Measurements from ENCODE around the gene KIF25.

KIF25 gene

DNA sequence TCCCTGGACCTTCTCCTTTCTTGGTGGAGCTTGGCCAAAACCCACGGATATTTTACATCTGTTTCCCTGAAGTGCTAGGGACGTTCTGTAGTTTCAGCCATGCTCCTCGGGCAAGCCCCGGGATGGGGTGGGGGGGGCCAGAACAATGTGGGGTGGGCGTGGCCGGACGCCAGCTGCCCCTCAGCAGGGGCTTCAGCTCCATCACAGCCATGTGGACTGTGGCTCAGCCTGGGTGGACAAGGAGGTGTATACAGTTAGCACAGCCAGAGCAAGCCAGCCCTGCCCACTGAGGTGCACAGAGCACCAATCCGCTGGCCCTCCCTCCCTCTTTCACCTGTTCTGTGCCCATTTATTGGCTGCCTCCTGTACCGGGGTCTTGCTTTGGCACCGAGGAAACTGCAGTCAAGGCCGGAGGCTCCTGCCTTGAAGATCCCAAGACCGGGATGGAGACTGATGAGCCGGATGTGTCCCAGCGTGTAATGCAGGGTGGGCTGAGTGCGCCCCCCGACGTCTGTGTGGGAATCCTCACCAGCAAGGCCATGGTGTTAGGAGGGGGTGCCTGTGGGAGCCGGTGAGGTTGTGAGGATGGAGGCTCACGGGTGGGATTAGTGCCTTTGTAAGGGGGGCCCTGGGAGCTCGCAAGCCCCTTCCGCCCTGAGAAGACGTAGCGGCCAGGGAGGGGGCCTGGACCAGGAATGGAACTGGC lies 53.6 kb downstream of the KIF25 start:
- no peak for DNase-seq (ENCODE audit: low spot score)

DNA sequence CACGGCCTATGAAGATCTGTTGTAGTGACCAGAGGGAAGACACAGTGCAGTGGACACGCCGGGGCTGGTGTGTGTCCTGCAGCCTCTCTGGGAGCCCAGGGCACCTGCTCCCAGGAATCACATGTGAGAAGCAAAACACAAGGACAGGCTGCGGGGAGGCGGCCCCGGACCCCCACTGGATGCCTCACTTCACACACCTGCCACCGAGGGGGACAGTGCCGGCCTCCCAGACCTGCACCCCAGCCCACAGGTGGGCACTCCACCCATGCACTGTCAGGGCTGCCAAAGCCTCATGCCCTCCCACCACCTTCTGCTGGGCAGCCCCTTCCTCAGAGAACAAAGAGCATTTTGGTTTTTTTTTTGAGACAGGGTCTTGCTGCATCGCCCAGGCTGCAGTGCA lies 54.2 kb downstream of the KIF25 start:
- DNase-seq (ENCODE audit: low spot score) = no peak

DNA sequence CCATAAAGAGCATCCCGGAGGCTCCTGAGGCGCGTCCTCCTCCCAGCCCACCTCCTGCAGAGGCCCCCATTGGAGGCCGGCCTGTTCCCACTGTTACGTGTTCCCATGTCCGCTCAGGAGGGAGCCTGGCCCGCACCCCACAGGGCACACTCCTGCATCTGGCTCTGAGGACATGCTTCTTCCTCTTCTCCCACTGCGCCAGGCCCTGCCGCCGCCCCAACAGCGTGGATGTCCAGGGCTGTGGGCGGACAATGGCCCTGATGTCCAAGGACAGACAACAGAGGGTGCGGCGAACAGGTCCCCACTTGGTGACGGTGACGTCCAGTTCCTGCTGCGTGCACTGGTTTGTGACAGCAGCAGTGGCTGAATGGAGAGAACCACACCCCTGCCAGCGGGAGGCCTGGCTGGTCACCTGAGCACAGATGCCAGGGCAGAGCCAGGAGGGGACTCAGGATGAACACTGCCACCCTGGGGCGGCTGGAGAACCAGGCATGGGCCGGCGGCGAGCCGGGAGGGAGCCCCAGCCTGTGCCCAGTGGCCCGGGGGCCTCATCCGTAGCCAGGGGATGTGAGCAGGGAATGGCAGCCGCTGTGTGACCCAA lies 54.9 kb downstream of the KIF25 start:
- DNase-seq (ENCODE audit: low spot score) = no peak

DNA sequence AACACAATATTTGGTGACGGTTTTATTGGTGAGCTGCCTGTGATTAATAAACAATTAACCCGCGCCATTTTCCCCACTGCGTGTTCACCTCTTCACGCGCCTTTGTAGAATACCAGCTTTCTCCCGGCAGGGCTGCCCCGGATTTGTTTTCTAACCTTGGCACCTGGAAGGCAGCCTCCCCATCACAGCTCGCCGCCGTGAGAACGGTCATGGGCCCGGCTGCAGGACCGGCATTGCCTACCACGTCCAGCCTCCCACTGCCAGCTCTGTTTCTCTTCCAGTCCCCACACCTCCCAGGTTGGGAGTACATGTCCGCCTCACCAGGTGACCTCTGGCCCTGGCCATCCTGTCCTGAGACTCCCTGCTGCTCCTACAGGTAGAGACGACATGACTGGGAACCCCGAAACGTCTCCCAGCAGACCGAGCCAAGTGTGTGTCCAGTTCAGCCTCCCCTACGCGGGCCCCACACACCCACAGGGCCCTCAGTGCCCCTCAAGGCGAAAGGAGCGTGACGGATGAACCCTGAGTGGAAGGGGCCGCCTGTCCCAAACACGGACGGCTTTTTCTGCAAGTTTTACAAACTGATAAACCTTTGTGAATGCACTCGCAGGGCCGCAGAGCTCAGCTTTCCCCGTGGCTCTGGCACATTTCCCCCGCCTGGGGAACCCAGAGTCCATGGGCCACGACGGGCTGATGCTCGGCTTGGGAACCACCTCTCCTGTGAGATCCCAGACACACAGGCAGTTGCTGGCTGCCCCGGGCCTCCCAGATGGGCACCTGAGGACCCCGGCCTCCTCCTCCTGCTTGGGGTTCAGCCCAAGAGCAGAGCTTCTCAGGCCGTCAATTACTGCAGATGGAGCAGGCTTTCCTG lies 55.9 kb downstream of the KIF25 start:
- no peak for DNase-seq (ENCODE audit: low spot score)

DNA sequence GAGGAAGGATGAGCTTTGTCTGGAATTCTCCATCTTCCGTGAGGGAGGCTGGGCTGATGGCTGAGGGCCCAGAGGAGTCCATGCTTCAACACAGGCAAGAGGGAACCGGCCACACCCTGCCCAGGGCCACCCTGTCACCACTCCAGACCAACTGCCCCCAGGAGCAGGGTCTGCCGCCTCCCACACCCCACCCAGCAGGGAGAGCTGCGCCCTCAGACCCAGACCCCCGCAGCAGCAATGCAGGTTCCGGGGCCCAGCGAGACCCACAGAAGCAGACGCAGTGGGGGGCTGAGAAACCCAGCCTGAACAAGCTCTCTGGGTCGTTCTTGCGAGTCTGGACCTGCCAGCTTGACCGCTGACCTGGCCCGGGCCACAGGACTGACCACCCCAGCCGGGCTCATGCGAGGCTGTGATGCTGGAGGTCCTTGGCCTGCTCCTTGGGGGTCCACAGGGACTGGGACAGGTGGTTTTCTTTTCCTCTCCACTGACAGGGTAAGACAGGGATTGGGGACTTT lies 56.5 kb downstream of the KIF25 start:
- no peak for DNase-seq (ENCODE audit: low spot score)

DNA sequence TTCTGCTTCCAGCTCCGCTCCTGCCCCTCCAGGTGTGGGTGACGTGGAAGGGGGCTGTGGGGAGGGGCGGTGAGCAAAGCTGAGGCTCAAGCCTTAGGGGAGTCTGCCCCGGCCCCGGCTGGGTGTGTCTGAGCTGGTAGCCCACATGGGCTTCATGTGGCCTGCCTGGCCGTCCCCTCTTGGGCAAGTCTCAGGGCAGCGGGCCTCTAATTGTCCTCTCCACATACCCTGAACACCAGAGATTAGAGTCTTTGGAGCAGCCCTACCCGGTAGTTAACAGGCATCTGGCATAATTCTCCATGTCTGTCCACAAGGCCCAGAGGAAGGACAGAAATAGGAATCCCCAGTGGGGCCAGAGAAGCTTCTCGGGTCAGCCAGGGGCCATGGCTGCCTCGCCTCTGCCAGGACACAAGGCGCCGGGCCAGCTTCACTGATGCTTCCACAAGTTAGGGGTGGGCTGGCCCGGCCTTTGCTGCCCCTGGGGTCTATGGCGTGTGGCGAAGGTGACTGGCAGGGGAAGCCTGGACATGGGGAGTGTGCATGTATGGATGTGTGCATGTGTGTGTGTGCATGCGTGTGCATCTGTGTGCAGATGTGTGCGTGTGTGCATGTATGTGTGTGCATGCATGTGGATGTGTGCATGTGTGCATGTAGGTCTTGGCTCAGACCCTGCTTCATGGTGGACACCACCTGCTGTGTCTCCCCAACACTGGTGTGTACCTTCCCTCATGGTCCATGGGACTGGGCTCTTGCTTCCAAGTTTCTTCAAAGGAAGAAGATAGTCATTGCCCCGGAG lies 57.5 kb downstream of the KIF25 start:
- no peak for DNase-seq (ENCODE audit: low spot score)

DNA sequence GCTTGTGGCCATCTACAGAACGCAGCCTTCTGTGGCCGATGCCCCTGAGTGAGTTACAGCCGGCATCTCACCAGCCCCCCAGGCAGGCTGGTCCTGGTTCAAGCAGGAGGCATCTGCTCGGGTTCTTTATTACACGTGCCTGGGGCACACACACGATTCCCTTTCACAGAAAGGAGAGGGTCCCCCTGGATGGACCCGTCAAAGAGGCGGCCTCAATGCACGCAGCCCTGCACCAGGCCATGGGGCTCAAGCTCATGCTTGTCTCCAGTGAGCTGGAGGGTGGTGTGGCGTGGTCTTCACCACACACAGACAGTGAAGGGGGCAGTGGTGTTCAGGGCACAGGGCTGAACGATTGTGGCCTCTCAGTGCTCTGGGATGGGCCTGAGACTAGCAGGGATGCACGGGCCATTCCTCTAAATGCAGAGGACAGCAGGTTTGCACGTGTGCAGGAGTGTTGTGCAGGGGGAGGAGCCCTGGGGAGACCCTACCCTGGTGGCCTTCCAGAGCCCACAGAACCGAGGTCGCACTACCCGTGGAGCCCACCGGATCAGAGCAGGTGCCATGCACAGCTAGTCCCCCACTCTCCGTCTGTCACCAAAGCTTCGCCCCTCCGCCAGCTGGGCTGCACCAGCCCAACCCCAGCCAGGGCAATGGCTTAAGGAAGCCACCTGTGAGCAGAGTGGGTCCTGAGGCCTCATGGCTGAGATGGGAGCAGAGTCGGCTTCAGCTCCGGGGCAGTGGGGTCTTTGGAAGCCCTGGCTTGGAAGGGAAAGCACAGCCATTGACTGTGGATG lies 58.4 kb downstream of the KIF25 start:
- no peak for DNase-seq (ENCODE audit: low spot score)

DNA sequence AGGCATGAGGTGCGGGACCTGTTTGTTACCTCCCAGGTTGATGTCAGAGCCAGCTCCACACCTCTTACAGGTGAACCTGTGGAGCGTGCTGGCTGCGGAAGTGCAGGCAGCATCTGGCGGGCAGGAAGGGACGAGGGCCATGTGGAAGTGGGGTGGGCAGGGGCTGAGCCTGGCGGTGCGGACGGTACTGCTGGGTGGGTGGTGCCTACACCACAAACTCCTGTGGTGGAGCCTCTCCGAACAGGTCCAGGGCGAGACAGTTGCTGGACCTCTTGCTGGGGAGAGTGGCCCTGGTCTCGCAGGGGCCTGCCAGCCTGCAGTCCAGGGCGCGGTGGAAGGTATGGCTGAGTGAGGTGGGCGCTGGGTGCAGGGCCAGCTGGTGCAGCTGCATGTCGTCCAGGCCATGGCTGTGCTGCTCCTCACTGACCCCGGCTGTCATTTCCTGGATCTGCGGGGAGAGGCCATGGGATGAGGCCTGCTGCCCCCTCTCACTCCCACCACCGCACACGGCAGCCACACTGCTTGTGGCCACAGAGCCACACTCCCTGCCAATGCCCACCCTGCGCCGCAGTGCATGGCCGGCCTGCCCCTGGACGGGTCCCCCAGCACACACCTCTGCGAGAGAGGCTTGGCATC lies 59.5 kb downstream of the KIF25 start:
- no peak for DNase-seq (ENCODE audit: low spot score)

DNA sequence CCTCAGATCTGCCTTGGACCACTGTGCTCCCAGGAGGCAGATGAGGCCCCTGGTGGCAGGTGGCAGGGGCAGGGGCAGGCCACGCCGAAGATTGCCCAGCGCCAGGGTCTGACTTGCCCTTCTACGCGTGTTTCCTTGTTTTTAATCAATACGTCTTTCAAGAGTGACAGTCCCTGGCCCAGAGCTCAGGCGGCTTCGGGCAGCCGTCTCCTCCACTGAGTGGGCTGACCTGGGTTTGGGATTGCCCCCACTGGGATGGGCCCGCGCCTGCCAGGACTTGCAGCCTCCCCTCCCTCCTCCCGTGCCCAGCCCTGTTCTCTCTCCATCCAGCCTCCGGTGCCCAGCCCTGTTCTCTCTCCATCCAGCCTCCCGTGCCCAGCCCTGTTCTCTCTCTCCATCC lies 60.4 kb downstream of the KIF25 start:
- no peak for DNase-seq (ENCODE audit: low spot score)

DNA sequence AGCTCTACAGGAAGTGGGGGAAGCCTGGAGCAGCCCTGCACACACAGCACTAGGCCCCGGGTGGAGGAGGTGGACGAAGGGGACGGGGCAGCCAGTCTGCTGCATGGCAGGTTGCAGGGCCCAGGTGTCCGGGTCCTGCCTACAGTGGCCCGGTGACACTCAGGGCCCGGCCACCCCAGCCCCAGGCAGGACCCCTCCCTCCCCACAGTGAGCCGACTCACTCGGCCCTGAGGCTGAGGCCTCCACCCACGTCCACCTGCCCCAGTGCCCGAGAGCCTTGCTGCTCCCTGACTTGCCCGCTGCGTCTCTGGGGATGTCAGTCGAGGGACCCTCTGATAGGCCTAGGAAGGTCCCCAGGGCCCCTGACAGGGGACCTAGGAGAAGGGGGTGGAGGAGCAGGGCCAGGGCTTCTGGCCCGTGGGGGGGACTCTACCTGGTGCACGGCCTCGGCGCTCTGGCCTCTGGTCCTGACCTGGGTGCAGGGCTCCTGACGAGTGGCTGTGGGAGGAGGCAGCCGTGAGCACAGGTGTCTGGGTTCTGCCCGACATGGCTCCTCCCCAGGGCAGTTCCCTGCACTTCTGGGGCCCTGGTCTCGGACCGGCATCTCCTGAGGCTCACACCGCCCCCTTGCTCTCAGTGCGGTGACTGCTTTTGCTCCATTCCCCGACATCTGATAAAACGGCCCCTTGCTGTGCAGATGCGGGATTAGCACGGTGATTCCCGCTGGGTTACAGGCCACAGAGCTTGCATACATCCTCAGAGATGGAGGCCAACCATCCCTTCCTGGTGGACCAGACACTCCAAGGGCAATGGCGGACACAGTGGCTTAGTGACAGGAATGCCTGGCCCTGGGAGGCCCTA lies 61.5 kb downstream of the KIF25 start:
- no peak for DNase-seq (ENCODE audit: low spot score)

DNA sequence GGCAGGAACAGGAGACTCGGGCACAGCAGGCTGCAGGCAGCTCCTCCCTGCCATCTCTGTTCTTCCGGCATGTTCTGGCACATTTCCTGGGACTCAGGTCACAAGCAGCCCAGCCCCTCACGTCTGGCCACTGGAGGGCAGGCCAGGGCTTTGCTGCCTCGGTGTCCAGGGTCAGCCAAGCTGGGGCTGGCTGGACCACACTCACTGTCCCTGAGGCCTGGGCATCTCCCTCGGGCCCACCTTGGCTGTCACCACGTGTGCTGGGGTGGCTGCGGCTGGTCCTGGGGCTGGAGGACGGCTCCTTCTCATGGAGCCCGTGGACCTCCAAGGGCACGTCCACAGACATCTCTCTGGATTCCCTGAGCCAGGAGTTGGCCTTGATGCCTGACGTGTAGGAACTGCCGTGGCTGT lies 63.1 kb downstream of the KIF25 start:
- no peak for DNase-seq (ENCODE audit: low spot score)

DNA sequence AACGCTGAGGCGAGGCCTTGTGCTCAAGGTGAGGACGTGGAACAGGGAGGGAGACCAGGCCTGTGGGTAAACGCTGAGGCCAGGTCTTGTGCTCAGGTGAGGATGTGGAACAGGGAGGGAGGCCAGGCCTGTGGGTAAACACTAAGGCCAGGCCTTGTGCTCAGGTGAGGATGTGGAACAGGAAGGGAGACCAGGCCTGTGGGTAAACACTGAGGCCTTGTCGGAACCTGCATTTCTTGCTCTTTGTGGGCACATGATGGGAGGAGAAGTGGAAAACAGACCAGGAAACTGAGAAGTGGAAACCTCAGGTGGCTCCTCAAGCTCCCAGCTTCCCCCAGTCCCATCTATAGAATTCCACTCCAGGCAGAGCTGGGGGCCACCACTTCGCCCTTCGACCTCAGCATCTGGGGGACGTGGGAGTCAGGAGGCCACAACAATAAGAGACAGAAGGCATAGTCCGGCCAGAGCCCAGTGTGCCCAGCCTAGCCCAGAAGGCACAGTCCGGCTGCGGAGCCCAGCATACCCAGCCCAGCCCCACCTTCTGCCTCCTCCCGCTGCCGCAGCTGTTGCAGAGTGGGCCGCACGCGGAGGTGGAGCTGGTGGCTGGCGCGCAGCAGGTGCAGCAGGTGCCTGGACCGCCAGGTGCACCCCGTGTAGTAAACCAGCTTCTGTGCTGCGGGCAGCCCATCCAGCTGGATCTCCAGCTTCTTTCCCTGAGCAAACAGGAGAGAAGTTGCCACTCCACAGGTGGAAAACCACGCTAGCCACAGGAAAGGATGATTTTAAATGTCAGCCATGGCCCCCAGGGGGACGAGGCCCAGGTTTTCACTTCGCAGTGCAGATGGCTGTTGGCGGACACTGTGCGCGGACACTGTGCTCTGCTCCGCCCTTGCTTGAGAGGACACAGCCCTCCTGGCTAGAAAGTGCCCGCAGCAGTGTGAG lies 64.1 kb downstream of the KIF25 start:
- DNase-seq (ENCODE audit: low spot score) = no peak

DNA sequence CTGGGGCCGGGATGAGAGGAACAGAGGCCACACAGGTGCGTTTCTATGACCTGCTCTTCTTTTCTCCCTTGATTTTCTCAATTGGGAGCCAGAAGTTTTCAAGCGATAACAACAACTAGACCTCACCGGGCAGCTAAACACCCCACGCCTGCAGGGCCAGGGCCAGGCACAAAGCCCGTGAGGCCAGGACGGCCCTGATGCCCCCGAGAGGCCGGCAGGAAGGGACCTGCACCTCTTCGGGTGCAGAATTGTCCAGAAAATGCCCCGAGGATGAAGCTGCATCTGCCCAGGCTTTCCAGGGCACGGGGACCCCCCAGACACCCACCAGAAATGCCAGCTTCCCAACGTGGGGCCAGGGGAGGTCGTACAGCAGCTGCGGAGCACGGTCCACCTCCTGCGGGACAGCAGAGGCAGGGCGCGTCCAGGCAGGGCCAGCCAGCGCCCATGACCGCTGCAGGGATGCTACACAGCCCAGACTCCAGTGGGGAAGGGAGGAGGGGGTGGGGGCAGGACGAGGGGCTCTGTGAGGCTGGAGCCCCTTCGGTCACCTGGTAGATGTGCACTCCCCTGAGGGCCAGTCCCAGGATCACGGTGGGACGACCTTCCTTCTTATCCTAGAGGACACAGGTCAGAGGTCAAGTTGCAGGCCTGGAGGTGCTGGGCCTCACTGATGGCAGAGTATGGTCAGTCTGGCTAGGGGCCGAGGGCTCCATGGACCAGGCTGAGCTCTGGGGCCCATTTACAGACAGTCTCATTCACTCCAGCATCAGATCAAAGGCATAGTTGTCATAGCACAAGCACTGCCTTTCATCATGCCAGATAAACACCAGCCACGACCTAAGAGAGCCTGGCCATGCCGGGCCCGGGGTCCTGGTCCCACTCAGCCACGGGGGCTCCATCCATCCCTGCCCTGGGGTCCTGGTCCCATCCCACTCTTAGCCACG lies 65.1 kb downstream of the KIF25 start:
- DNase-seq (ENCODE audit: low spot score) = no peak

DNA sequence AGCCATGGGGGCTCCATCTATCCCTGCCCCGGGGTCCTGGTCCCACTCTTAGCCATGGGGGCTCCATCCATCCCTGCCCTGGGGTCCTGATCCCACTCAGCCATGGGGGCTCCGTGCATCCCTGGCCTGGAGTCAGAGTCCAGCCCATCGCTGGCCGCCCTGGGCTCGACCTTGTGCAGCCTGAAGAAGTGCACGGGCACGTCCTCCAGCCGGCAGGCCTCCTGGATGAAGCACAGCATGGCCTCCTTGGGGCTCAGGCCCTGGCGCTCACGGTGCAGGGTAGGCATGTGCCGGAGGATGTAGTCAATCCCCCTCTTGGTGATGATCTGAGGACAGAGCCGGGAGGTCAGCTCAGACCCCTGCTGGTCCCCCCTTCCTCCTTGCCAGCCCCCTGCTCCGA lies 66.0 kb downstream of the KIF25 start:
- DNase-seq (ENCODE audit: low spot score) = no peak

DNA sequence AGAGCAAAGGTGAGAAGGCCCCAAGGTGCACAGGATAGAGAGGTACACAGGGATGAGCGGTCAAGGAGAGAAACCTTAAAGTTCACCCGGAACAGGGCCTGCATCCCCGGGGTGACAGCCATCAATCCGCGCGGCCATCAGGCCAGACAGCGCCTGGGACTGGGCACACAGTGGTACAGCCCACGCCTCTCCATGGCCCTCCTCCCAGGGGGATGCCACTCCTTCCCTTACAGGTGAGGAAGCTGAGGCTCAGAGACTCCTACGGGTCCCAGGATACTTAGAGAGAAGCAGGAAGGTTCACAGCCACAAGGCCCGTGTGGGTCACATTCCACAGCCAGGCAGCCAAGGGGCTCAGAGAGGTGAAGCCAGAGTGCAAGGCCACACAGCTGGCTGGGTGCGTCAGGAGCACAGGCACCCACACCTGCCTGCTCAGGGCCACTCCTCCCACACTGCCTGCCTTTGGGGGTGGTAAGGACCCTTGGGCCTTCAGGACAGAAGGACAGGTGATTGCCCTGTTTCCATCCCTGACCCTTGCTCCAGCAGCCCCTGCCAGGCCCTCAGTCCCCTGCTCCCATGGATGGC lies 66.8 kb downstream of the KIF25 start:
- no peak for DNase-seq (ENCODE audit: low spot score)

DNA sequence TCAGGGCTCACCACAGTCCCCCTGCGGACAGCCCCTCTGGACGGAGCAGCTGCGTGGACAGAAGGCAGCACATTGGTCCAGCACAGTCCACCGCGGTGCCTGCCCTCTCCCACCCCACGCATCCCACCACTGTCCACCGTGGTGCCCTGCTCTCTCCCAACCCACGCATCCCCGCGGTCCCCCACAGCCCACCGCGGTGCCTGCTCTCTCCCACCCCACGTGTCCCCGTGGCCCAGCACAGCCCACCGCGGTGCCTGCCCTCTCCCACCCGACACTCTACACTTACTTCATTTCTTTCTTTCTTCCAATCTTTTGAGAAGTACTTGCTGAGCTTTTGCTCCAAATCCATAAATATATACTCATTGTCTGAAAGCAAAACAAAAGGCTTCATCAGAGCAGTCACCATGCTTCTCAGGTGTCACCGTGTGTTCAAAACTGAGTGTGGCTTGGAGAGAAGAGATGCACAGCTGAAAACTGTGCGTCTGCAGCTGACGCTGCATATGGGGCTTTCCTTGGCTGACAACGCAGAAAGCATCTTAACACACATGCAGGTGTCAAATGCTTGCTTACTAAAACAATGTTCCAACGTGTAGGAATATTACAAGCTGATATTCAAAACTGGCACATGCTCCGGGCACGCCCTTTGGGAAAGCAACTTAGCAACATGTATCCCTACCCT lies 69.7 kb downstream of the KIF25 start:
- DNase-seq (ENCODE audit: low spot score) = no peak

DNA sequence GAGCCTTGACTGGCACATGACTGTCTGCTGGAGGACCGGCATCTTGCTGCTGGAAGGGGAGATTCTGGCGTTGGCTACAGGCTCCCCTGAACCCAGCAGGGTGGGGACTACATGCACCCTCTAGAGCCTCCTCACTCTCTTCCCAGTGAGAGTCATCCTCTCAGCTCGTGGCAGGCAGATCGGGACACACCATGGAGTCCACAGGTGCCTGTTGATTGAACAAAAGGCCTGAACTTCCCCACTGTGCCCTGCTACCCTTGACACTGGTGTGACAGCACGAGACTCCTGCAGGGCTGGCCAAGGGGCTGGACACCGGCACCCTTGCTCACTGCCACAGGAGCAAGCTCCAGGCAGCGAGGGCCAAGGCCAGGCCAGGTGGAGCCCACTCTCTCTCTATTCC lies 73.3 kb downstream of the KIF25 start:
- no peak for DNase-seq (ENCODE audit: low spot score)

Data from CD4-positive, alpha-beta T cell treated with Interleukin-6 at 100 ng/mL for 8 hours (primary cell).